Measurements from ENCODE around the gene SNRK.

The SNRK gene

GRCh38 chr3:43256714-43257461 is 29.5 kb upstream of the SNRK start:
- no peak for DNase-seq (ENCODE audit: low read depth)
- TF ChIP-seq CTCF (IDR thresholded peaks at IDR 0.05; ENCODE audit: insufficient read depth, low read depth, low read length, missing control alignments), result no peak
- no peak overlapping the region for H3K4me3 ChIP-seq (ENCODE audit: low read depth, low read length)

GRCh38 chr3:43257850-43258249 is 28.5 kb upstream of the SNRK start:
- DNase-seq (ENCODE audit: low read depth), result no peak
- TF ChIP-seq CTCF (IDR thresholded peaks at IDR 0.05; ENCODE audit: insufficient read depth, low read depth, low read length, missing control alignments), result no peak
- no peak overlapping the region for H3K4me3 ChIP-seq (ENCODE audit: low read depth, low read length)

- no peak for DNase-seq (ENCODE audit: low read depth)
- H3K4me3 ChIP-seq (ENCODE audit: low read depth, low read length), result no peak overlapping the region
- no peak for TF ChIP-seq CTCF (IDR thresholded peaks at IDR 0.05; ENCODE audit: insufficient read depth, low read depth, low read length, missing control alignments)
Observed at GRCh38 chr3:43259626-43260025, 26.7 kb upstream of the SNRK start.

GRCh38 chr3:43260412-43260811 is 25.9 kb upstream of the SNRK start:
- no peak overlapping the region for H3K4me3 ChIP-seq (ENCODE audit: low read depth, low read length)
- TF ChIP-seq CTCF (IDR thresholded peaks at IDR 0.05; ENCODE audit: insufficient read depth, low read depth, low read length, missing control alignments), result no peak
- no peak for DNase-seq (ENCODE audit: low read depth)

- no peak for TF ChIP-seq CTCF (IDR thresholded peaks at IDR 0.05; ENCODE audit: insufficient read depth, low read depth, low read length, missing control alignments)
- DNase-seq (ENCODE audit: low read depth), result no peak
- H3K4me3 ChIP-seq (ENCODE audit: low read depth, low read length), result no peak overlapping the region
Observed at GRCh38 chr3:43262194-43262593, 24.1 kb upstream of the SNRK start.

GRCh38 chr3:43266451-43266850 is 19.9 kb upstream of the SNRK start:
- TF ChIP-seq CTCF (IDR thresholded peaks at IDR 0.05; ENCODE audit: insufficient read depth, low read depth, low read length, missing control alignments), result no peak
- no peak overlapping the region for H3K4me3 ChIP-seq (ENCODE audit: low read depth, low read length)
- no peak for DNase-seq (ENCODE audit: low read depth)

GRCh38 chr3:43266995-43267394 is 19.3 kb upstream of the SNRK start:
- TF ChIP-seq CTCF (IDR thresholded peaks at IDR 0.05; ENCODE audit: insufficient read depth, low read depth, low read length, missing control alignments), result no peak
- no peak overlapping the region for H3K4me3 ChIP-seq (ENCODE audit: low read depth, low read length)
- no peak for DNase-seq (ENCODE audit: low read depth)

Data from GM12865 (cell line).